Measurements from ENCODE around the gene RNF151.

Gene RNF151

DNA sequence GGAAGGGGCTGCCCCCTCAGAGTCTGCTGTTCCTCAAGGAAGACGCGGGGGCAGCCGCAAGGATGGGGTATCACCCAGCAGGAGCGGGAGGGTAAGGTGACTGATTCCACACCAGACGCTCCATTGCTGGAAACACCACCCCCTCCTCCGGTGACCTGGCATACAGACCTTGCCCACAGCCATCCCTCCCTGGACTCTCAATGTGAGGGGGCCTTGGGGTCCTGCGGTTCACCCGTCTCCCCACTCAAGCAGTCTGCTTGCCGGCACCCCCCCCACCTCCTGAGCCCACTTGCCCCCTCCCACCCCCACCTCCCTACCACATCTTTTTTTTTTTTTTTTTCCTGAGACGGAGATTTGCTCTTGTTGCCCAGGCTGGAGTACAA, 36.3 kb upstream of the RNF151 start:
- Histone ChIP-seq H3K4me2 (ENCODE audit: low read length) (no peak overlapping the region), H3K36me3 (ENCODE audit: control insufficient read depth, low read length) (no peaks in the 10 kb centered on the region), H3K27ac (ENCODE audit: low read depth, low read length) (no peak overlapping the region), H3K9me3 (ENCODE audit: control insufficient read depth, insufficient read depth, low read length) (no peaks in the 10 kb centered on the region), H3K4me3 (ENCODE audit: low read length) (no peak overlapping the region), H3F3A (ENCODE audit: control insufficient read depth, insufficient read depth) (no peaks in the 10 kb centered on the region), H3K9me2 (replicated peaks; ENCODE audit: control insufficient read depth, low read length) (no peaks in the 10 kb centered on the region), H4K20me1 (ENCODE audit: control insufficient read depth, insufficient read depth, low read depth, low read length) (no peaks in the 10 kb centered on the region), H3K4me1 (ENCODE audit: control insufficient read depth, low read length) (peaks cover 8% of the 10 kb centered on the region), H3K79me2 (ENCODE audit: control insufficient read depth, low read length) (no peaks in the 10 kb centered on the region), H3K27me3 (ENCODE audit: control insufficient read depth, low read length) (0 out of 2 replicates have a peak, but pooled peaks cover 2% of the 10 kb centered on the region)
- no peak for TF ChIP-seq EZH2phosphoT487 (IDR thresholded peaks at IDR 0.05; ENCODE audit: borderline replicate concordance, low read length)
- TF ChIP-seq, protein P1, sequence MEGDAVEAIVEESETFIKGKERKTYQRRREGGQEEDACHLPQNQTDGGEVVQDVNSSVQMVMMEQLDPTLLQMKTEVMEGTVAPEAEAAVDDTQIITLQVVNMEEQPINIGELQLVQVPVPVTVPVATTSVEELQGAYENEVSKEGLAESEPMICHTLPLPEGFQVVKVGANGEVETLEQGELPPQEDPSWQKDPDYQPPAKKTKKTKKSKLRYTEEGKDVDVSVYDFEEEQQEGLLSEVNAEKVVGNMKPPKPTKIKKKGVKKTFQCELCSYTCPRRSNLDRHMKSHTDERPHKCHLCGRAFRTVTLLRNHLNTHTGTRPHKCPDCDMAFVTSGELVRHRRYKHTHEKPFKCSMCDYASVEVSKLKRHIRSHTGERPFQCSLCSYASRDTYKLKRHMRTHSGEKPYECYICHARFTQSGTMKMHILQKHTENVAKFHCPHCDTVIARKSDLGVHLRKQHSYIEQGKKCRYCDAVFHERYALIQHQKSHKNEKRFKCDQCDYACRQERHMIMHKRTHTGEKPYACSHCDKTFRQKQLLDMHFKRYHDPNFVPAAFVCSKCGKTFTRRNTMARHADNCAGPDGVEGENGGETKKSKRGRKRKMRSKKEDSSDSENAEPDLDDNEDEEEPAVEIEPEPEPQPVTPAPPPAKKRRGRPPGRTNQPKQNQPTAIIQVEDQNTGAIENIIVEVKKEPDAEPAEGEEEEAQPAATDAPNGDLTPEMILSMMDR (IDR thresholded peaks at IDR 0.05; ENCODE audit: low read depth, low read length, poor library complexity, severe bottlenecking), result no peak

- H3F3A ChIP-seq (ENCODE audit: control insufficient read depth, insufficient read depth), result no peaks in the 10 kb centered on the region
- no peak overlapping the region for H3K27ac ChIP-seq (ENCODE audit: low read depth, low read length)
- H3K9me3 ChIP-seq (ENCODE audit: control insufficient read depth, insufficient read depth, low read length), result no peaks in the 10 kb centered on the region
- peaks cover 8% of the 10 kb centered on the region for H3K4me1 ChIP-seq (ENCODE audit: control insufficient read depth, low read length)
- no peak overlapping the region for H3K4me2 ChIP-seq (ENCODE audit: low read length)
- H4K20me1 ChIP-seq (ENCODE audit: control insufficient read depth, insufficient read depth, low read depth, low read length), result no peaks in the 10 kb centered on the region
- no peak for TF ChIP-seq EZH2phosphoT487 (IDR thresholded peaks at IDR 0.05; ENCODE audit: borderline replicate concordance, low read length)
- TF ChIP-seq, protein P1 (IDR thresholded peaks at IDR 0.05; ENCODE audit: low read depth, low read length, poor library complexity, severe bottlenecking), result no peak
- H3K79me2 ChIP-seq (ENCODE audit: control insufficient read depth, low read length), result no peaks in the 10 kb centered on the region
- H3K36me3 ChIP-seq (ENCODE audit: control insufficient read depth, low read length), result no peaks in the 10 kb centered on the region
- no peak overlapping the region for H3K4me3 ChIP-seq (ENCODE audit: low read length)
- 0 out of 2 replicates have a peak, but pooled peaks cover 2% of the 10 kb centered on the region for H3K27me3 ChIP-seq (ENCODE audit: control insufficient read depth, low read length)
- H3K9me2 ChIP-seq (replicated peaks; ENCODE audit: control insufficient read depth, low read length), result no peaks in the 10 kb centered on the region
Observed at GRCh38 chr16:1932050-1933028, 34.3 kb upstream of the RNF151 start.

GRCh38 chr16:1933097-1933661, 33.5 kb upstream of the RNF151 start:
- H3F3A ChIP-seq (ENCODE audit: control insufficient read depth, insufficient read depth), result no peaks in the 10 kb centered on the region

More at GRCh38 chr16:1933097-1933661, 33.5 kb upstream of the RNF151 start:
- 0 out of 2 replicates have a peak, but pooled peaks cover 2% of the 10 kb centered on the region for H3K27me3 ChIP-seq (ENCODE audit: control insufficient read depth, low read length)
- H3K4me3 ChIP-seq (ENCODE audit: low read length), result no peak overlapping the region
- H3K27ac ChIP-seq (ENCODE audit: low read depth, low read length), result no peak overlapping the region
- H3K9me2 ChIP-seq (replicated peaks; ENCODE audit: control insufficient read depth, low read length), result no peaks in the 10 kb centered on the region
- H3K79me2 ChIP-seq (ENCODE audit: control insufficient read depth, low read length), result no peaks in the 10 kb centered on the region
- H4K20me1 ChIP-seq (ENCODE audit: control insufficient read depth, insufficient read depth, low read depth, low read length), result no peaks in the 10 kb centered on the region
- no peaks in the 10 kb centered on the region for H3K36me3 ChIP-seq (ENCODE audit: control insufficient read depth, low read length)
- H3K4me1 ChIP-seq (ENCODE audit: control insufficient read depth, low read length), result peaks cover 8% of the 10 kb centered on the region
- no peak overlapping the region for H3K4me2 ChIP-seq (ENCODE audit: low read length)
- TF ChIP-seq EZH2phosphoT487 (IDR thresholded peaks at IDR 0.05; ENCODE audit: borderline replicate concordance, low read length), result no peak
- TF ChIP-seq, protein P1 (IDR thresholded peaks at IDR 0.05; ENCODE audit: low read depth, low read length, poor library complexity, severe bottlenecking), result no peak
- H3K9me3 ChIP-seq (ENCODE audit: control insufficient read depth, insufficient read depth, low read length), result no peaks in the 10 kb centered on the region

Measured in DOHH2 (cell line).